ENCODE data around the gene ALG12. TPM values are rescaled to one million over a fixed set of nuclear protein-coding genes. Genes with fewer than 3 reads are reported as not detected.

ALG12 gene
- polyA plus RNA-seq, 1 of the 3 experiments (the other 2 are of a cell fraction), result 9.9 TPM

GRCh38 chr22:49964136-49965090, 46.2 kb upstream of the ALG12 start:
- H2AFZ ChIP-seq (ENCODE audit: low read depth), result no peak overlapping the region
- H3K79me2 ChIP-seq (ENCODE audit: insufficient read depth), result peaks cover 31% of the 10 kb centered on the region
- no peak overlapping the region for H3K9ac ChIP-seq
- no peaks in the 10 kb centered on the region for H3F3A ChIP-seq (replicated peaks; ENCODE audit: insufficient read depth)
- H4K20me1 ChIP-seq (ENCODE audit: insufficient read depth), result peaks cover 7% of the 10 kb centered on the region
- POLR2A ChIA-PET, result no interaction called here
- no peak overlapping the region for H3K4me3 ChIP-seq (ENCODE audit: low read depth in 2 of 2, low read length in 1 of 2)
- H3K36me3 ChIP-seq (replicated peaks in 1 of 2; ENCODE audit: control insufficient read depth in 1 of 2, insufficient read depth in 2 of 2, low read length in 1 of 2), result peaks cover 5 to 16% of the 10 kb centered on the region in 2 experiments
- CTCF ChIA-PET, result no interaction called here
- H3K27ac ChIP-seq (ENCODE audit: low read depth in 2 of 2, low read length in 1 of 2), result no peak overlapping the region
- no peaks in the 10 kb centered on the region for H3K27me3 ChIP-seq (ENCODE audit: insufficient read depth)
- no peak for TF ChIP-seq JUND (IDR thresholded peaks at IDR 0.05)
- TF ChIP-seq YY1 (IDR thresholded peaks at IDR 0.05; ENCODE audit: low read depth), result no peak
- no peak for TF ChIP-seq TEAD4 (IDR thresholded peaks at IDR 0.05; ENCODE audit: borderline replicate concordance, insufficient read depth)
- TF ChIP-seq TCF12 (IDR thresholded peaks at IDR 0.05), result no peak
- TF ChIP-seq REST (IDR thresholded peaks at IDR 0.05; ENCODE audit: low read depth, low read length), result no peak
- TF ChIP-seq GABPA (IDR thresholded peaks at IDR 0.05; ENCODE audit: low read depth), result no peak
- no peak for TF ChIP-seq IRF3 (IDR thresholded peaks at IDR 0.05; ENCODE audit: low read depth, low read length)
- no peak for TF ChIP-seq FOSL2 (IDR thresholded peaks at IDR 0.05; ENCODE audit: borderline replicate concordance, low read depth)
- no peak for TF ChIP-seq NFIC (IDR thresholded peaks at IDR 0.05; ENCODE audit: borderline replicate concordance)
- TF ChIP-seq ZBTB33 (IDR thresholded peaks at IDR 0.05; ENCODE audit: borderline replicate concordance, low read depth), result no peak
- no peak for TF ChIP-seq CHD2 (IDR thresholded peaks at IDR 0.05; ENCODE audit: low read length, partially characterized antibody)
- no peak for TF ChIP-seq MEF2A (IDR thresholded peaks at IDR 0.05; ENCODE audit: borderline replicate concordance, low read depth)
- no peak for TF ChIP-seq MAX (IDR thresholded peaks at IDR 0.05; ENCODE audit: low read depth)
- no peak for TF ChIP-seq FOXM1 (IDR thresholded peaks at IDR 0.05; ENCODE audit: low read depth)
- TF ChIP-seq USF2 (IDR thresholded peaks at IDR 0.05; ENCODE audit: borderline replicate concordance, low read depth, low read length), result no peak
- TF ChIP-seq TAF1 (IDR thresholded peaks at IDR 0.05; ENCODE audit: borderline replicate concordance, low read depth, low read length), result no peak
- TF ChIP-seq RXRA (IDR thresholded peaks at IDR 0.05; ENCODE audit: borderline replicate concordance, low read depth), result no peak
- no peak for TF ChIP-seq RAD21 (IDR thresholded peaks at IDR 0.05; ENCODE audit: low read length)
- no peaks in the 10 kb centered on the region for H3K9me3 ChIP-seq
- WGBS (ENCODE audit: low lambda C conversion rate), result 90% methylated on average over 15 of the region's 19 CpGs
- DNase-seq, result peak; percentile 10
- no peaks in the 10 kb centered on the region for H3K9me2 ChIP-seq
- H3K4me1 ChIP-seq (ENCODE audit: control insufficient read depth in 1 of 2, insufficient read depth in 2 of 2, low read depth in 1 of 2, low read length in 1 of 2), result peaks cover 19 to 41% of the 10 kb centered on the region in 2 experiments; a peak in 2 of 4 replicates
- no peak overlapping the region for H3K4me2 ChIP-seq
